GM06990 (cell line): ENCODE results near the gene RTN4R.

Experiments used
- DNase-seq: peaks from one replicate; pipeline ENCODE4 v3.0.0-alpha.2; 2011; ENCODE audit not compliant: insufficient read length; ENCODE audit errors: extremely low read depth
- H3K27me3 ChIP-seq: replicated peaks from 2 replicates; pipeline ENCODE4 v1.6.0; 2011; ENCODE audit warnings: low read length; ENCODE audit not compliant: control insufficient read depth, insufficient read depth
- H3K36me3 ChIP-seq: 2 replicates; pipeline ENCODE4 v1.5.1; 2011; ENCODE audit warnings: low read length; ENCODE audit not compliant: control insufficient read depth, insufficient read depth
- H3K4me3 ChIP-seq: replicated peaks from 2 replicates; pipeline ENCODE4 v1.5.1; 2011; ENCODE audit warnings: low read depth, mild to moderate bottlenecking, control low read depth, low read length
- CTCF ChIP-seq: IDR thresholded peaks from 2 replicates; pipeline ENCODE4 v1.5.1; 2011; ENCODE audit warnings: low read length, control low read depth, mild to moderate bottlenecking, inconsistent platforms; ENCODE audit not compliant: insufficient read depth, poor library complexity, severe bottlenecking

RTN4R gene

GRCh38 chr22:20236052-20236717 lies 31.9 kb downstream of the RTN4R start:
- Histone ChIP-seq H3K27me3 (no peaks in the 10 kb centered on the region; the same call in none of the 2 replicates), H3K36me3 (no peaks in the 10 kb centered on the region), H3K4me3 (no peak overlapping the region)
- no peak for TF ChIP-seq CTCF
- no peak for DNase-seq

GRCh38 chr22:20235389-20235991 lies 32.6 kb downstream of the RTN4R start:
- no peak for DNase-seq
- no peak overlapping the region for H3K4me3 ChIP-seq
- H3K27me3 ChIP-seq: no peaks in the 10 kb centered on the region; the same call in none of the 2 replicates
- TF ChIP-seq CTCF: no peak
- no peaks in the 10 kb centered on the region for H3K36me3 ChIP-seq

GRCh38 chr22:20234760-20235388 lies 33.2 kb downstream of the RTN4R start:
- DNase-seq: no peak
- no peak for TF ChIP-seq CTCF

GRCh38 chr22:20234314-20234682 lies 33.8 kb downstream of the RTN4R start:
- H3K36me3 ChIP-seq: no peaks in the 10 kb centered on the region
- DNase-seq: no peak
- no peaks in the 10 kb centered on the region; the same call in none of the 2 replicates for H3K27me3 ChIP-seq
- TF ChIP-seq CTCF: no peak
- H3K4me3 ChIP-seq: no peak overlapping the region

More at GRCh38 chr22:20234760-20235388, 33.2 kb downstream of the RTN4R start:
- Histone ChIP-seq H3K4me3 (no peak overlapping the region), H3K36me3 (no peaks in the 10 kb centered on the region), H3K27me3 (no peaks in the 10 kb centered on the region; the same call in none of the 2 replicates)

- Histone ChIP-seq H3K27me3 (no peaks in the 10 kb centered on the region; the same call in none of the 2 replicates), H3K4me3 (no peak overlapping the region), H3K36me3 (no peaks in the 10 kb centered on the region)
- DNase-seq: no peak
- TF ChIP-seq CTCF: no peak
Observed at GRCh38 chr22:20233351-20234313, 34.5 kb downstream of the RTN4R start.
